Ramos (cell line): ENCODE measurements around the gene FBXL7.

Experiments
- in situ Hi-C: fragments of 300-500 bp; cut with MboI; formaldehyde crosslinking; loops from one replicate; pipeline ENCODE4 v1.14.3; 2022; ENCODE audit warnings: low sequenced_read_pairs; ENCODE audit not compliant: unreplicated experiment

The FBXL7 gene

DNA sequence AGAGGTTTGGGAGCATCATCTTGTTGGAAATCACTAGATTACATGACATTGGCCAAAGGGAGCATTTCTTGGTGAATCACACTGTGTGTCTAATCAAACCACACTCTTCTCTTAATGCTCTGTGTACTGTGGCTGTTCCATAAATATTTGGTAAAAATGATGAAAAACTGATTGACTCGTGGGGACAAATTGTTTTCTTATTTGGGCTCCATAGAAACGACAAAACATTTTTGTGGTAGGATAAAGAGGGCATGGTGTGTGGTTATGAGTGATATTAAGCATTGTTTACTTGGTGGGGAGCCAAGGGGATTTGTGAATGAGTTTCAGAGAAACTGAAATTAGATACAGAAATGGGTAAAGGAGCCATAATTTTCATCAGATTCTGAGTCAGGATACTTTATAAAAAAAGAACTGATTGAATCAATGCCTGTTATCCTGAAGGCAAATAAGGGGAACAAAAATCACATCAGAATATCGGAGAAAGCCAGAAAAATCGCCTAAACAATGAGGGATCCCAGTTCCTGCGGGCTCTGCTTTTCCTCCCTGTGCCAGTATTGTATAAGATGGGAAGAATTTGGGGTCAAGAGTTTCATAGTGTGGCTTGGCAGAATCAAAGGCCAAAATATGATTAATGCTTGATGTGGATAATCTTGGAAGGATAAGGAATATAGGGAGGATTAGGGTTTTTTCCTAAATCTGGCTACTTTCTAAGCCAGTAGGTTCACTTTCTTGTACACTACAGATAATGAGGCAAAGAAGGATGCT is 33.3 kb downstream of the FBXL7 start:
- in situ Hi-C loops: no loop called here

DNA sequence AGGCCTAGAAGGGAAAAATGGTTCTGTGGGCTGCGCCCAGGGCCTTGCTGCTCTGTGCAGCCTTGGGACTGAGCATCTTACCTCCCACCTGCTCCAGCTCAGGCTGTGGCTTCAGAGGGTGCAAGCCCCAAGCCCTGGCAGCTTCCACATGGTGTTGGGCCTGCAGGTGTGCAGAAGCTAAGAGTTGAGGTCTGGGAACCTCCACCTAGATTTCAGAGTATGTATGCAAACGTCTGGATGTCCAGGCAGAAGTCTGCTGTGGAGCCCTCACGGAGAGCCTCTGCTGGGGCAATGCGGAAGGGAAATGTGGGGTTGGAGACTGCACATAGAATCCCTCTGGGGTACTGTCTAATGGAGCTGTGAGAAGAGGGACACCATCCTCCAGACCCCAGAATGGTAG is 36.0 kb downstream of the FBXL7 start:
- in situ Hi-C loops: no loop called here

DNA sequence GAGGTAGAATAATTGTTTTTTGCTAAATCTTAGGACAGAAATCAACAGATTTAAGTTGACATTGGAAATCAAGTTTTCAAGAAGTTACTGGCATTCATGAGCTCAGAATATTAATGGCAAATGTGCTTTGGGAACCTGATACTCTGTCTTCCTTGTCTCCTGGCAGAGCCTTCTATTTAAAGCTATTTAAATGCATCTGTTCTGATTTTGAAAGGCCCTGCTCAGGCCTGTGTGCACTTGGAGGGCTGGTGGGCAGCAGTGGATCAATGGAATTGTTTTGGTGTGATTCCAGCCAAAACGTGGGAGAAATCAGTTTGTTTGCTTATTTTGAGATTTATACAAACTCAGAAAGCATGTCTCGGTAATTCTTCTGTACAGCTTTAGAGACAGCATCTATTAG is 38.5 kb downstream of the FBXL7 start:
- in situ Hi-C loops: no loop called here

DNA sequence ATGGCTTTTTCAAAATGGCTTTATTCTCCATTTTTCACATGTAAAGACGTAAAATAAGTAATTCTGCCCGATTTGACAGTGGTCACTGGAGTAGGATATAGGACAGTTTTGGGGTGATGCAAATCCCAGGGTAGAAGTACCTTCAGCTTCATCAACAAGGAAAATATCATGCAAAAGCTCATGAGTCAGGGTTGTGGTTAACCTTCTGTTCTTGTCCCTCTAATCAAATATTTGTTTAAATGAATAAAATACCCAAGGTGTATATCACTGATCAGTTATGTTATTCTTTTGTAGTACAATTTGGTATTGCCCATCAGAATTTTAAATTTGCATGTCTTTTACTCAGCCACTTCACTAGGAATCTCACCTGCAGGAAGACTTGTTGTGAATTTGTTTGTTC is 40.0 kb downstream of the FBXL7 start:
- in situ Hi-C loops: no loop called here

DNA sequence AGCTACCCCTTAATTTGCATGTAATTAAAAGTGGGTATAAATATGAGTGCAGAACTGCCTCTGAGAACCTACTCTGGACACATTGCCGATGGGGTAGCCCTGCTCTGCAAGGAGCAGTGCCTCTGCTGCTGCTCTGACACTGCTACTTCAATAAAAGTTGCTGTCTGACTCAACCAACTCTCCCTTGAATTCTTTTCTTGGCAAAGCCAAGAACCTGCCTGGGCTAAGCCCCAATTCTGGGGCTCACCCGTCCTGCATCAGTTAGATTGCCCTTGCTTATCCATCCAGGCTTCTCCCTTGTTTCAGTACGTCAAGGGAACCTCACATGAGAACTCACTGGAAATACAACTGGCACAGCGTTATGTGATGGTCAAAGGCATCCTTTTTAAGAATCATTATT is 44.1 kb downstream of the FBXL7 start:
- in situ Hi-C loops: no loop called here

DNA sequence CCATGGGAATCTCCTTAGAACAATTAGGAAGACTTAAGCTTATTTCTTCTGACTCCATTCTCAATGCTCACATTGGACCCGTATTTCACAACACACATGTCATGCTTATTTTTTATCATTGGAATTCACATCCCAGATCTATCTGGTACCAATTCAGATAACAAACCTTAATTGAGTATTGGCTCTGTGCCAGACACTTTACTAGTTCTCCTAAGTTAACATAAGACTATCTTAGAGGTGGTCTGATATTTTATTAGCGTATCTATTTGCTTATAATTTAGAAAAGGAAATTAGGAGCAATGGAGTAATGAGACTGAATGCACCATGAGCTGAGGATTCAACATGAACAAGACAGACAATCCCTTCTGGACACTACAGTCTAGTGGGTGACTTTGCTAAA is 45.1 kb downstream of the FBXL7 start:
- in situ Hi-C loops: no loop called here

DNA sequence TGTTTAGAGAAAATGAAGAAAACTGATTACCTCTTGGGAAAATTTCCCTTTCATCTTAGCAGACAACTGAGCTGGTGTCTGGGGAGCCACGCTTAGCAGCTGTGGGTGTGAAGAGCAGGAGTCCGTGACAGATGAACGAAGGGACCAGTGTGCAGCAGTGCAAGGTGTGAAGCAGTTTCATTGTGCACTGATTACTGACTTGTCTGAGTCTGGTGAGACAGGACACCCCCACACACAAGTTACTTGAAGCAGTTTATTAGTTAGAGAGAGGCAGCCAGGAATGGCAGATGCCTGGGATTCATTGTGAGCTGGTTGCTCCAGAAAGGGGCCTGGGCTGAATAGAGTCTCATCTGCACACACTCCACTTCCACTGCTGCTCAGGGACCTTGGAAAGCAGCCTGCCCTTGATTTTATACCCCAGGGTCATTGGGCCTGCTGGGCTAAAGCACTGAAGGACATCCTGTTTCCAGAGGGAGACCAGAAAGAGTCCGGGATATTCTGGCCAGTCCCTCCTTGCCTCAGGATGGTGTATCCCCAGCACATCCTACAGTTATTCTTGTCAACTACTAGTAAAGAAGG is 47.4 kb downstream of the FBXL7 start:
- in situ Hi-C loops: no loop called here

DNA sequence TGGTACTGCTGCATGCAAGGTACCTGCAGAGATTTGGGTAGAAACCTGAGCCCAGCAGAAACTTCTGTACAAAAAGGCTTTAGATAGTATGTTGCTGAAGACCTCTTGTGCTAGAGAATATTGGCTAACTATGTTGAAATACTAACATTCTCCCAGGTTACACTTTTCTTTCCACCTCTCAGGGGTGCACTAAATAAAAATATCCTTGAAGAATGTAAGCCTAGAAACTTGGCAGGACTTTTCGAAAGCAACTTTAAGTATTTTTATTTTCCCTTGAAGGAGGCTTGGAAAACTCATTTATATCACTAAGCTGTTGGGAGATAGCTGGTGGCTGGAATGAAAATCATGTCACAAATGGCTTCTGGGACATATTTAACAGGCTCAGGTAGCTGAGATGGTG is 50.0 kb downstream of the FBXL7 start:
- in situ Hi-C loops: no loop called here

DNA sequence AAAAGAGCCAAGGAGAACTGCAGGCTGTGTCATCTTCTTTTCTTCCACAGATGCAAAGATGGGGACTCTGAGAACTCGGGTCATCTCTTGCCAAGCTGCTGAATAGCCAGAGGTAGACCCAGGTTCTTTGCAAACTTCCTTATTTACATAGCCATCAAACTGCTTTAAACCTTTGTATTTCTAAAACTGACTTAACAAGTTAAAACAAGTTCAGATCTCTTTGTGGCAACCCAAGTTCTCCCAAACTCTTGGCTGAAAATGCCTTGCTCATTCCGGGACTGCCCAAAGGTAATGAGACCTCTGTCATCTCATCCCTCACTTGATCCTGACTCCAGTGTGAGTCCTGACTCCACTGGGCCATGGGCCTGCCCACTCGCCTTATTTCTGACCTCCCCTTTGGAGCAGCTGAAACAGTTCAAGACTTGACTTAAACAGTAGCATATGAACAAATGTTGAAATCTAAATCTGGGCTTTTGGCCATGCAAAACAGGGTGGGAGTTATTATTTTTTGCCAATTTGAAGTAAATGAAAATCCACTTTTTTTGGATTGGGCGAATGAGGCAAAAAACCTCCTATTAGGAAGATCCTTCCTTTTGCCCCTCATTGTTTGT is 50.6 kb downstream of the FBXL7 start:
- in situ Hi-C loops: no loop called here

DNA sequence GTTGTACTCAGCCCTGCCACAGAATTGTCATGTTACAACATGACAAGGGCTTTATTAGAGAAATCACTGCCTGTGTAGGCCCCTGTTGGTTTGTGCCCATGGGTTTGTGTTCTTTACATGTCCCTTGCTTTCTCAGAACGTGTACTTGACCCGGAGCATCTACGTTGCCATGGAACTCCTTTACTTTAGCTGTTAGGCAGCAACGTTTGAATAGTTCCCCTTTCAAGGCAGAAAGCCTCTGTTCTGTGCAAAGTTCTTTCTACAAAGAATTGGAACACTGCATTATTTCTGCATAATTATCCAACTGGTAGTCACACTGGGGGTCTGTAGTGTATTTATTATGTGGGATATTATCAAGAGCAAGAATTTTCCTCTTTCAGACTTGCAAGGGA is 51.1 kb downstream of the FBXL7 start:
- in situ Hi-C loops: no loop called here

DNA sequence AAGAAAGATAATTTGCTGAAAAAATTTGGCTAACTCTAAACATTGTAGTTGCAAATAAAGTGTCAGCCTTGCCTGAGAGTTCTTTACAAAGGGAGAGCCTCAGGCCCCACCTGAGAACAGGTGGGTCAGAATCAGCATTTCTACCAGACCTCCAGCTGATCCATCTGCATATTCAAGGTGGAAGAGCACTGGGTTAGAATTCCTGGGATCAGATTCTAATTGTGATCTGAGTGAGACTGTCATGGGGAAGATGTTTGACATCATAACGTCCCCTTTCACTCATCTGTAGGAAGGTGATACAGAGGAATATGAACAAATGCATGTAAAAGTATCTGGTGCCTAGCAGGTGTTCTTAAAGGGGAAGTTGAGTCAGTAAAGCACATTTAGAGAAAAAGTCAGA is 54.6 kb downstream of the FBXL7 start:
- in situ Hi-C loops: no loop called here

DNA sequence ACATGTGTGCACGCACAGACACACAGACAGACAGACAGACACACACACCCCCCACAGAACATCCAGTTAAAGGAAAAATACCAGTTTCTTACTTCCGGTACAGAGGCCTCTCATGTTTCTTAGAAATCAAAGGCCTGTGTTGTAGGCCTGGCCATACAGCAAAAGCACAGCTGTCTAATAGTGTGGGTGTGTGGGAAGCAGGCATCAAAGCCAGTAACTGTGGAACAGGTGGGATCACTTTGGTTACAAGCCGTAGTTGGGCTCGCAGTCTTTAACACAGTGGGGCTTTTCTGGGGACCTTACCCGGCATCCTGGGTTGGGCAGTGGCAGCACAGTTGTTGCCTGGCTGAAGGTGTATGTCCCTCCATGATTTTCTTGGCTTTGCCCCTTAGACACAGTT is 55.2 kb downstream of the FBXL7 start:
- in situ Hi-C loops: no loop called here

DNA sequence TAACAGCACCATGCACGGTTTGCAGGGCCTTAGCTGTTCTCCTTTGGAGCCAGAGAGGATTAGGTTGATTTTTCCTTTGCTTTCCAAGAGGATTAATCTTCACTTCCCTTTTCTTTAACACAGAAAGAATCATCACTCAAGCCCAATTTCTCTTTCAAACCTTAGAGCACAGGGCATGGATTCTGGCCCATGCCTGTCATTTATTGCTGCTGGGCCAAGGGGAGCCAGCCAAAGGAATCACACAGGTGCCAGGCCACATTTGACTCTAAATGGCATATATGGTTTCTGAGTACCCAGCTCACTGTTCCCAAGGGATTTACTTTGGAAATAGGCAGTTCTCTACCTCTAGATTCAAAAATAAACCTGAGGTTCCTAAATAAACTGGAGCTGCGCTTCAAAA is 58.3 kb downstream of the FBXL7 start:
- in situ Hi-C loops: no loop called here

DNA sequence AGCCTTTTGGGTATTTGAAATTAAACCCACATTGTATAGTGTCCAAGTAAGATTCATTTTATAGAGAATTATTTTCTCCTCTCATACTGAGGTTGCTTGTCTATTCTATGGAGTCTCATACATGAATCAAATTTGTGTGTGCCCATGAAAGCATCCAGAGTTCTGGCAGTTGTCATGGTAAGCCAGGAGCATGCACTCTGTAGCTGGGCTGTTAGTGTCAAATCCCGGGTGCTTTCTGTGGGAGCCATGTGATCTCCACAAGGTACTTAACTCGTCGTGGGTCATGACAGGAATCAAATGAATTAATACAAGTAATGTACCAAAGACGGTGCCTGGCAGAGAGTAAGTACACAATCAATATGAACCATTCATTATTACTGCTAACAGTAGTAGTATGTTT is 58.7 kb downstream of the FBXL7 start:
- in situ Hi-C loops: no loop called here

DNA sequence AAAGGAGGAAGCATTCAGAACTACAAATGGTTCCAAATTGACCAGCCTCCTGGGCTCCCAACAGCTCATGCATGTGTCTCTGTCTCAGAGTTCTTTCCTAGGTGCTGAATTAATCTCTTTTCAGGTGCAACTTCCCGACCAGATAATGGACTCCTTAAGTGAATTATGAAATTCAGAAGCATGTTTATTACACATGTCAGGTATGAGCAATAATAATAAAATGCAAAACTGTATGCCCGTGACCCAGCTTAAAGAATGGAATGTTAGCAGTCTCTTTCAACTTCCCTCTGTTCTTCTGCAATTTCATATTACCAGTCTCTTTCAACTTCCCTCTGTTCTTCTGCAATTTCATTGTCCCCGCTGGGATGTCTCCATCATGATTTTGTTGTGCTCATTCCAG is 60.4 kb downstream of the FBXL7 start:
- in situ Hi-C loops: no loop called here

DNA sequence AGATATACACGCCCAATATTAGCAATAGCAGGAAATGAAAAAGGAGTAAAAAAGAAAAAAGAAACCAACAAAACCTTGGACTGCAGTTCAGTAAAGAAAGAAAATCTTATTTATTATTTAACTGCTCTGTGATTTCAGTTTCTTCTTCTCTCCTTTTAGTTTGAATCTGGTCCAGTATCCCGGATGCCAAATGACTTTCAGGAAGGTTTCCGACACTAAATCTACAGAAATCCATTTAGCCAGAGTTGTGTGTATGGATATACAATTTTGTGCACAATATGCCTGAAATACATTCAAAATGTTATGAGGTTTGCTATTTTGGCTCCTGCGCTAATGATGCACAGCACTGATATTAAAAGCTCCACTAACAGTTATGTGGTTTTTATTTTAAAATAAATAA is 64.5 kb downstream of the FBXL7 start:
- in situ Hi-C loops: no loop called here

DNA sequence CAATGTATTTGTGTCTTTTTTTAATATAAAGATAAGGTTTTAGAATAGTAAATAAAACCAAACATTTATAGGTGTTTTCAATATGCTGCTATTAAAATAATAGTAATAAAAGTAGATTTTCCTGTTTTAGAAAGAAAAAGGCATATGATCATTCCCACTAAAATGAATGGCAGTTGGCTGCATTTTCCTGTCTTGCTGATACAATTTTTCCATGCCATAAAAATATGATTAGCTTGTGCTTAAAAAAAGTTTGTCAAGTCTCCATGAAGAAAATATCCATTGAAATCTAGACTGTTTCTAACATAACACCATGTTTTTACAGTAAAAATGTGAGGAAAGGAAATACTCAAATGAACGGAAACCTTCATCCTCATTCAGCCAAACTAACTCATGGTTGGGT is 65.0 kb downstream of the FBXL7 start:
- in situ Hi-C loops: no loop called here

DNA sequence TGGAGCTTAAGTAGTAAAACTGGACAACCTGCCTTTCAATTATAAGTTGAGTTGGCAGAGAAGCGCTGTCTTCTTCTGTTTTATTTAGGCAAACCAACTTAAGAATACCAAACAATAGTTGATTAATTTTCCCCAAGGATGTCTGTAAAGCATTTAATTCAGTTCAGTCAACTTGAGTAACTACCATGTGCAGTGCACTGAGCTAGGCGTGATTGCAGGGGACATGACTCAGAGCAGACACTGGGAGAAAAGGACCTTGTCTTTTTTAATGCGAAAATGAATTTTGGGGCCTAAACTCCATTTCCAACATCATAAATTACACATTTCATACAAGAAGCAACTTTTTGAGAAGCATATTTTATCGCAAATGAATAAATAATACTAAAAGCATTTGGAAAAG is 66.3 kb downstream of the FBXL7 start:
- in situ Hi-C loops: no loop called here

DNA sequence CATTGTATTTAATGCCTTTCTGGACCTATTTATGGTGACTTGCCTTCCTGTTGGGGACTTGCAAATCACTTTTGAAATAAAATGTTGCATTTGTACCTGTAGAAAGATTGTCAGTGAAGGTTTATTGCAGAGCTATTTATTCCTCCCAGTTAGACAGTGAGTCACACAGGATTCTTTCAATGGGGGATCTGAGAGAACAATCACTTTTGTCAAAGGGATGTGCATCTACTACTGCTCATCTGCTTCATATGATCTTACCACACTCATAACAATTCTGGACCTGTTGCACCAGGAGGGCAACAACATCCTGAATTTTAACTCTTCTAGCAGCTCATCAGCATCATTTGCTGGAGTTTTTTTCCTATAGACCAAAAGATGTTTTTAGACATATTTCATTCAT is 66.8 kb downstream of the FBXL7 start:
- in situ Hi-C loops: no loop called here

DNA sequence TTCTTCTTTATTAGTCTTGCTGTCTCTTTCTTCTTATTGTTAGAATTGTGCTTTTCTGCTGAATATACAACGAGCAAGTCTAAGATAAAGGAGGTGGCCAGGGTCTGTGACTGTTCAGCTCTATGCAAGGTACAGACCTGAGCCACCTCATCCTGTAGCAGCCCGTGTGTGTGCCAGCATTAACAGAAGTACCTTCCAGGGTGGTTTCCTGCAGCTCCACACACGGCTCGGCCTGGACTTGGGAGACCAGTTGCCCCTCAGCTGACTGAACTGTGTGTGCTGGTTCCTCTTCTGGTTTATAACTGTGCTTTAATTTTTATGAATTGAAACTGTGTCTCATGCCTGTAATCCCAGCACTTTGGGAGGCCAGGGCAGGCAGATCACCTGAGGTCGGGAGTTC is 70.5 kb downstream of the FBXL7 start:
- in situ Hi-C loops: no loop called here

DNA sequence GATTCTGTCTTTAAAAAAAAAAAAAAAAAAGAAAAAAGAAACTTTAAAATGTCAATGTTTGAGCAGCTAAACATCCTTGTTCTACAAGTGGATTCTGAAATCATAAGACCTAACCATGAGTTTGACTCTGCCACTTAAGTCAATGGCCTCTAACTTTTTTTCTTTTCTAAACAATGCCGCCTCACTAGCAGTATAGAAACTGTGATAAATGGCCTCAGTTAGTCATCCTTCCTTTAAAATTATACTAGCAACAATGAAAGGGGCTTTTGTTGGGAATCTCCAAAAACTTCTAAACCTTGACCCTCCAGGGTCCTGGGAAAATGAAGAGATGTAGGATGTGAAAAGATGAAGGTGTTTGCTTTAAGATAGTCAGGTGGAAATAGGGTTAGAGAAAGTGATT is 71.1 kb downstream of the FBXL7 start:
- in situ Hi-C loops: no loop called here

DNA sequence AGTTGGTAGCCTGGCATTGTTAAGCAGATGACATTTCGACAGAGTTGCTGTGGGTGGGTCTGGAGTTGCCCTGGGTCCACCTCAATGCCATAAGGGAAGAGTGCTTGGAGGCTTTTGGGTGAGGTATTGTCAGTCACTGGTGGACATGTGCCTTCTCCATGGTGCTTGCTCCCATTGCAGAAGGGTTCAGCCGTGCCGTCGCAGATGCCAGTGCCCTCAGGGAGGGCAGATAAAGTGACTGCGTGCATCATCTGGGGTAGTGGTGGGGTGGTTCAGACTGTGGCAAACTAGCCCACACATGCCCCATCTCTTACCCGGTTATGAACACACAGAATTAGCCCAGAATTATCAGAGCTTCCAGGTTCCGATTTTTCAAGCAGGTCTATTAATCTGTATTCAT is 71.6 kb downstream of the FBXL7 start:
- in situ Hi-C loops: no loop called here
